Activated naive CD4-positive, alpha-beta T cell treated with anti-CD3 and anti-CD28 coated beads for 36 hours (primary cell): ENCODE results near the gene C1QB. TPM values are rescaled to one million over a fixed set of nuclear protein-coding genes. Genes with fewer than 3 reads are reported as not detected.
"Not testable (repeated sequence)": the region's sequence is repeated elsewhere in the genome, so short reads cannot be mapped to it uniquely, and the experiment has no call there.

Source experiments
- CTCF ChIA-PET: fragments of 350-600 bp; sonication (Branson Sonifier 250); formaldehyde crosslinking; loops from one replicate; lab custom pipeline; 2021; ENCODE audit warnings: antibody characterized with exemption; lab: Charles Lee
- DNase-seq: peaks from one replicate; pipeline ENCODE4 v3.0.0-alpha.2; 2020
- H3K27ac Mint-ChIP-seq: one replicate; pipeline ENCODE4 v1.8.0; 2021; ENCODE audit warnings: mild to moderate bottlenecking, mixed read lengths
- H3K27me3 Mint-ChIP-seq: one replicate; pipeline ENCODE4 v1.8.0; 2021; ENCODE audit warnings: low read depth, mixed read lengths
- H3K36me3 Mint-ChIP-seq: one replicate; pipeline ENCODE4 v1.8.0; 2021; ENCODE audit warnings: low read depth, mixed read lengths
- H3K4me1 Mint-ChIP-seq: one replicate; pipeline ENCODE4 v1.8.0; 2021; ENCODE audit warnings: low read depth, mixed read lengths
- H3K4me3 Mint-ChIP-seq: one replicate; pipeline ENCODE4 v1.8.0; 2021; ENCODE audit warnings: mild to moderate bottlenecking, moderate library complexity, mixed read lengths
- H3K9me3 Mint-ChIP-seq: one replicate; pipeline ENCODE4 v1.8.0; 2021; ENCODE audit warnings: mixed read lengths
- intact Hi-C: fragments of 100-400 bp; cut with micrococcal nuclease; formaldehyde crosslinking; loops from one replicate; pipeline ENCODE4 v1.15.1; 2023
- total RNA-seq, 2 experiments: library from RNA; stranded (reverse); gene quantifications; one replicate each; pipeline ENCODE4 v1.2.3, GENCODE V29; 2021

The C1QB gene
- total RNA-seq, 2 experiments from 2014 or later = not detected

- H3K36me3 Mint-ChIP-seq = no peaks in the 10 kb centered on the region
- H3K4me1 Mint-ChIP-seq = no peaks in the 10 kb centered on the region
- no peak overlapping the region for H3K4me3 Mint-ChIP-seq
- H3K27me3 Mint-ChIP-seq = peaks cover 2% of the 10 kb centered on the region
- DNase-seq = no peak
- CTCF ChIA-PET = interaction anchor here (0.6 kb wide), 1 partner anchor 354 kb away, joined by 3 read pairs; no protein-coding TSS in a partner anchor
- H3K9me3 Mint-ChIP-seq = no peaks in the 10 kb centered on the region
- no peak overlapping the region for H3K27ac Mint-ChIP-seq
- intact Hi-C loops = no loop called here
Observed at GRCh38 chr1:22694172-22694571, 41.1 kb downstream of the C1QB start.

GRCh38 chr1:22696610-22697009 is 43.6 kb downstream of the C1QB start:
- no peaks in the 10 kb centered on the region for H3K9me3 Mint-ChIP-seq
- no peak for DNase-seq
- H3K4me3 Mint-ChIP-seq = no peak overlapping the region
- no peaks in the 10 kb centered on the region for H3K36me3 Mint-ChIP-seq
- H3K27me3 Mint-ChIP-seq = peaks cover 2% of the 10 kb centered on the region
- CTCF ChIA-PET = no interaction called here
- H3K27ac Mint-ChIP-seq = no peak overlapping the region
- no peaks in the 10 kb centered on the region for H3K4me1 Mint-ChIP-seq
- intact Hi-C loops = no loop called here

- Mint-ChIP-seq H3K36me3 (no peaks in the 10 kb centered on the region), H3K9me3 (no peaks in the 10 kb centered on the region), H3K4me3 (no peak overlapping the region), H3K27me3 (peaks cover 2% of the 10 kb centered on the region), H3K27ac (no peak overlapping the region), H3K4me1 (no peaks in the 10 kb centered on the region)
- no peak for DNase-seq
- intact Hi-C loops = no loop called here
- CTCF ChIA-PET = no interaction called here
Observed at GRCh38 chr1:22697980-22698379, 44.9 kb downstream of the C1QB start.

- no peak overlapping the region for H3K4me3 Mint-ChIP-seq
Observed at GRCh38 chr1:22699681-22700520, 46.9 kb downstream of the C1QB start.

GRCh38 chr1:22702296-22703085 is 49.5 kb downstream of the C1QB start:
- no peak overlapping the region for H3K27ac Mint-ChIP-seq
- peaks cover 4% of the 10 kb centered on the region for H3K27me3 Mint-ChIP-seq
- no peak for DNase-seq
- no peaks in the 10 kb centered on the region for H3K36me3 Mint-ChIP-seq
- no peaks in the 10 kb centered on the region for H3K4me1 Mint-ChIP-seq
- CTCF ChIA-PET = interaction anchor here (0.7 to 3.3 kb wide), 8 partner anchors 23 to 262 kb away, joined by 3 to 18 read pairs (median 4); no protein-coding TSS in a partner anchor
- no peak overlapping the region for H3K4me3 Mint-ChIP-seq
- no peaks in the 10 kb centered on the region for H3K9me3 Mint-ChIP-seq
- intact Hi-C loops = no loop called here

More at GRCh38 chr1:22699681-22700520, 46.9 kb downstream of the C1QB start:
- no peak for DNase-seq
- CTCF ChIA-PET = interaction anchor here (0.7 to 1.3 kb wide), 2 partner anchors 120 to 231 kb away, joined by 3 read pairs; no protein-coding TSS in a partner anchor
- Mint-ChIP-seq H3K9me3 (no peaks in the 10 kb centered on the region), H3K27me3 (peaks cover 2% of the 10 kb centered on the region), H3K36me3 (no peaks in the 10 kb centered on the region), H3K27ac (no peak overlapping the region), H3K4me1 (no peaks in the 10 kb centered on the region)
- intact Hi-C loops = no loop called here

- intact Hi-C loops = loop anchor here (1.0 kb wide), 4 partner anchors 158 to 260 kb away; no protein-coding TSS in a partner anchor
- CTCF ChIA-PET = interaction anchor here (0.6 to 3.3 kb wide), 17 partner anchors 9 to 470 kb away, joined by 3 to 18 read pairs (median 3); no protein-coding TSS in a partner anchor
- no peaks in the 10 kb centered on the region for H3K36me3 Mint-ChIP-seq
- DNase-seq = peak; percentile 91
- H3K27me3 Mint-ChIP-seq = peaks cover 20% of the 10 kb centered on the region
- no peaks in the 10 kb centered on the region for H3K9me3 Mint-ChIP-seq
- H3K4me3 Mint-ChIP-seq = no peak overlapping the region
- H3K27ac Mint-ChIP-seq = no peak overlapping the region
- no peaks in the 10 kb centered on the region for H3K4me1 Mint-ChIP-seq
Observed at GRCh38 chr1:22704440-22705067, 51.5 kb downstream of the C1QB start.

- intact Hi-C loops = no loop called here
- H3K27ac Mint-ChIP-seq = no peak overlapping the region
- no peak for DNase-seq
- no peaks in the 10 kb centered on the region for H3K36me3 Mint-ChIP-seq
- peaks cover 22% of the 10 kb centered on the region for H3K27me3 Mint-ChIP-seq
- H3K4me3 Mint-ChIP-seq = no peak overlapping the region
- CTCF ChIA-PET = interaction anchor here (0.7 to 2.3 kb wide), 5 partner anchors 8 to 471 kb away, joined by 3 to 11 read pairs (median 3); no protein-coding TSS in a partner anchor
- H3K4me1 Mint-ChIP-seq = peaks cover 2% of the 10 kb centered on the region
- no peaks in the 10 kb centered on the region for H3K9me3 Mint-ChIP-seq
Observed at GRCh38 chr1:22705586-22705985, 52.5 kb downstream of the C1QB start.

- H3K9me3 Mint-ChIP-seq, CTCF ChIA-PET, H3K4me3 Mint-ChIP-seq, H3K36me3 Mint-ChIP-seq, DNase-seq, intact Hi-C loops, H3K4me1 Mint-ChIP-seq, H3K27ac Mint-ChIP-seq: not testable (repeated sequence)
- peaks cover 22% of the 10 kb centered on the region for H3K27me3 Mint-ChIP-seq
Observed at GRCh38 chr1:22706100-22706499, 53.1 kb downstream of the C1QB start.

GRCh38 chr1:22708777-22709176 is 55.7 kb downstream of the C1QB start:
- Mint-ChIP-seq H3K36me3 (no peaks in the 10 kb centered on the region), H3K4me3 (no peak overlapping the region), H3K4me1 (peaks cover 9% of the 10 kb centered on the region), H3K27ac (no peak overlapping the region), H3K9me3 (no peaks in the 10 kb centered on the region), H3K27me3 (peaks cover 42% of the 10 kb centered on the region)
- no peak for DNase-seq
- CTCF ChIA-PET = interaction anchor here (1.2 kb wide), 1 partner anchor 256 kb away, joined by 3 read pairs; no protein-coding TSS in a partner anchor
- intact Hi-C loops = no loop called here

- CTCF ChIA-PET = interaction anchor here (0.6 kb wide), 1 partner anchor 197 kb away, joined by 3 read pairs; no protein-coding TSS in a partner anchor
- no peak overlapping the region for H3K4me3 Mint-ChIP-seq
Observed at GRCh38 chr1:22709227-22709626, 56.2 kb downstream of the C1QB start.

GRCh38 chr1:22709891-22710700 is 57.1 kb downstream of the C1QB start:
- DNase-seq = no peak
- CTCF ChIA-PET = interaction anchor here (0.6 kb wide), 1 partner anchor 198 kb away, joined by 3 read pairs; no protein-coding TSS in a partner anchor
- intact Hi-C loops = no loop called here
- H3K4me1 Mint-ChIP-seq = peaks cover 9% of the 10 kb centered on the region
- no peaks in the 10 kb centered on the region for H3K9me3 Mint-ChIP-seq
- peaks cover 49% of the 10 kb centered on the region for H3K27me3 Mint-ChIP-seq
- peak overlapping the region; percentile 45 for H3K4me3 Mint-ChIP-seq
- H3K36me3 Mint-ChIP-seq = no peaks in the 10 kb centered on the region
- H3K27ac Mint-ChIP-seq = no peak overlapping the region

More at GRCh38 chr1:22709227-22709626, 56.2 kb downstream of the C1QB start:
- H3K36me3 Mint-ChIP-seq = no peaks in the 10 kb centered on the region
- peaks cover 9% of the 10 kb centered on the region for H3K4me1 Mint-ChIP-seq
- intact Hi-C loops = no loop called here
- DNase-seq = no peak
- no peak overlapping the region for H3K27ac Mint-ChIP-seq
- peaks cover 47% of the 10 kb centered on the region for H3K27me3 Mint-ChIP-seq
- no peaks in the 10 kb centered on the region for H3K9me3 Mint-ChIP-seq
